Osteoblast (primary cell): ENCODE measurements around the gene JMJD6. TPM values are rescaled to one million over a fixed set of nuclear protein-coding genes. Genes with fewer than 3 reads are reported as not detected.

Experiments
- DNase-seq: peaks from one replicate; pipeline ENCODE4 v3.0.0; 2011; ENCODE audit warnings: low spot score, mixed read lengths; ENCODE audit not compliant: insufficient read length; ENCODE audit errors: missing footprints
- H2AFZ ChIP-seq: 2 replicates; pipeline ENCODE4 v1.6.0; 2011; ENCODE audit warnings: mild to moderate bottlenecking, low read length
- H3K27ac ChIP-seq: 2 replicates; pipeline ENCODE4 v1.5.1; 2011; ENCODE audit warnings: mild to moderate bottlenecking, low read depth, low read length, moderate library complexity
- H3K27me3 ChIP-seq: 2 replicates; pipeline ENCODE4 v1.6.0; 2012; ENCODE audit warnings: mild to moderate bottlenecking, control low read depth, inconsistent platforms, low read length, moderate library complexity; ENCODE audit not compliant: insufficient read depth
- H3K36me3 ChIP-seq: 2 replicates; pipeline ENCODE4 v1.5.1; 2011; ENCODE audit warnings: mild to moderate bottlenecking, low read length, control low read depth, moderate library complexity; ENCODE audit not compliant: insufficient read depth
- H3K4me1 ChIP-seq: 2 replicates; pipeline ENCODE4 v1.5.1; 2011; ENCODE audit warnings: mild to moderate bottlenecking, low read length, control low read depth, moderate library complexity; ENCODE audit not compliant: insufficient read depth
- H3K4me2 ChIP-seq: 2 replicates; pipeline ENCODE4 v1.6.0; 2011; ENCODE audit warnings: mild to moderate bottlenecking, low read length; ENCODE audit not compliant: insufficient read depth
- H3K4me3 ChIP-seq: fragments of 200-600 bp; sonication (generic); 3 replicates; pipeline ENCODE4 v1.5.1; 2012; ENCODE audit warnings: mild to moderate bottlenecking, low read length, inconsistent platforms; ENCODE audit not compliant: insufficient read depth
- H3K79me2 ChIP-seq: 2 replicates; pipeline ENCODE4 v1.6.0; 2012; ENCODE audit warnings: mild to moderate bottlenecking, low read length, control low read depth, inconsistent platforms; ENCODE audit not compliant: insufficient read depth
- H3K9me3 ChIP-seq: 2 replicates; pipeline ENCODE4 v1.5.1; 2011; ENCODE audit warnings: low read depth, low read length, control low read depth
- H4K20me1 ChIP-seq: 2 replicates; pipeline ENCODE4 v1.6.0; 2012; ENCODE audit warnings: mild to moderate bottlenecking, low read length, control low read depth; ENCODE audit not compliant: insufficient read depth
- CTCF ChIP-seq: IDR thresholded peaks from 2 replicates; pipeline ENCODE4 v1.5.1; 2011; ENCODE audit warnings: mild to moderate bottlenecking, low read depth, low read length, moderate library complexity; ENCODE audit errors: extremely low read depth
- total RNA-seq: library from RNA; depleted of rRNA; stranded (reverse); fragments of >200 nt; gene quantifications from 2 replicates; pipeline ENCODE4 v1.2.3, GENCODE V29; 2012

JMJD6 gene
- total RNA-seq, 1 donor, result 18.8 TPM

- H3K4me3 ChIP-seq, result peak overlapping the region; percentile 96
- peaks cover 35% of the 10 kb centered on the region for H4K20me1 ChIP-seq
- H3K9me3 ChIP-seq, result no peaks in the 10 kb centered on the region
- no peak for DNase-seq
- H3K4me2 ChIP-seq, result peak overlapping the region; percentile 97
- H3K79me2 ChIP-seq, result peaks cover 89% of the 10 kb centered on the region
- peaks cover 49% of the 10 kb centered on the region for H3K36me3 ChIP-seq
- no peak overlapping the region for H2AFZ ChIP-seq
- peaks cover 31% of the 10 kb centered on the region for H3K4me1 ChIP-seq
- no peaks in the 10 kb centered on the region for H3K27me3 ChIP-seq
- H3K27ac ChIP-seq, result peak overlapping the region; percentile 96
- no peak for TF ChIP-seq CTCF
Observed at GRCh38 chr17:76727745-76728456, 1.5 kb upstream of the JMJD6 start.

- TF ChIP-seq CTCF, result peak; percentile 57
- Histone ChIP-seq H3K79me2 (peaks cover 88% of the 10 kb centered on the region), H4K20me1 (peaks cover 31% of the 10 kb centered on the region), H3K27ac (peak within 1 kb of the TSS; percentile 96), H3K4me1 (peaks cover 31% of the 10 kb centered on the region), H3K27me3 (no peaks in the 10 kb centered on the region), H3K4me2 (peak within 1 kb of the TSS; percentile 97), H3K36me3 (peaks cover 50% of the 10 kb centered on the region), H2AFZ (peak within 1 kb of the TSS; percentile 70), H3K9me3 (no peaks in the 10 kb centered on the region), H3K4me3 (peak within 1 kb of the TSS; percentile 96)
- DNase-seq, result peak; percentile 87
Observed at GRCh38 chr17:76726776-76727718, 641 bp upstream of the JMJD6 start, which contains the start of gene METTL23. Gene METTL23, plus strand, starts transcription at chr17:76726839. Its CDS starts 2,872 bp downstream, at chr17:76729711.

- Histone ChIP-seq H3K27me3 (no peaks in the 10 kb centered on the region), H2AFZ (peak overlapping the region; percentile 41), H3K4me3 (peak overlapping the region; percentile 96), H3K4me1 (peaks cover 31% of the 10 kb centered on the region), H3K9me3 (no peaks in the 10 kb centered on the region), H3K36me3 (peaks cover 57% of the 10 kb centered on the region), H3K4me2 (peak overlapping the region; percentile 92), H4K20me1 (peaks cover 31% of the 10 kb centered on the region), H3K79me2 (peaks cover 91% of the 10 kb centered on the region), H3K27ac (peak overlapping the region; percentile 94)
- no peak for TF ChIP-seq CTCF
- peak; percentile 84 for DNase-seq
Observed at GRCh38 chr17:76725580-76726230, 701 bp downstream of the JMJD6 start.
